ENCODE results near the gene CDK6.
A peak's percentile ranks its signal among the peaks of the same experiment; 100 is the strongest.

CDK6 gene

GRCh38 chr7:92645114-92646061 is 191.0 kb downstream of the CDK6 start:
- DNase-seq (ENCODE audit: low spot score) = no peak

GRCh38 chr7:92644406-92645113 is 191.8 kb downstream of the CDK6 start:
- DNase-seq (ENCODE audit: low spot score) = peak; percentile 34

- DNase-seq (ENCODE audit: low spot score) = no peak
Measured at GRCh38 chr7:92643821-92644220, 192.6 kb downstream of the CDK6 start.

GRCh38 chr7:92641921-92642511 is 194.4 kb downstream of the CDK6 start:
- no peak for DNase-seq (ENCODE audit: low spot score)

- no peak for DNase-seq (ENCODE audit: low spot score)
Measured at GRCh38 chr7:92639966-92640365, 196.4 kb downstream of the CDK6 start.

- no peak for DNase-seq (ENCODE audit: low spot score)
Measured at GRCh38 chr7:92639213-92639896, 197.0 kb downstream of the CDK6 start.

- no peak for DNase-seq (ENCODE audit: low spot score)
Measured at GRCh38 chr7:92636018-92636560, 200.3 kb downstream of the CDK6 start.

GRCh38 chr7:92635538-92635937 is 200.8 kb downstream of the CDK6 start:
- no peak for DNase-seq (ENCODE audit: low spot score)

GRCh38 chr7:92634924-92635519 is 201.4 kb downstream of the CDK6 start:
- DNase-seq (ENCODE audit: low spot score) = peak; percentile 24

- DNase-seq (ENCODE audit: low spot score) = no peak
Measured at GRCh38 chr7:92634205-92634604, 202.2 kb downstream of the CDK6 start.

GRCh38 chr7:92633211-92633906 is 203.0 kb downstream of the CDK6 start:
- DNase-seq (ENCODE audit: low spot score) = peak; percentile 22

GRCh38 chr7:92632791-92633190 is 203.6 kb downstream of the CDK6 start:
- no peak for DNase-seq (ENCODE audit: low spot score)

GRCh38 chr7:92631850-92632487 is 204.4 kb downstream of the CDK6 start:
- no peak for DNase-seq (ENCODE audit: low spot score)

- DNase-seq (ENCODE audit: low spot score) = peak; percentile 83
Measured at GRCh38 chr7:92631067-92631849, 205.1 kb downstream of the CDK6 start.

- DNase-seq (ENCODE audit: low spot score) = no peak
Measured at GRCh38 chr7:92629779-92630178, 206.6 kb downstream of the CDK6 start.

- DNase-seq (ENCODE audit: low spot score) = no peak
Measured at GRCh38 chr7:92627956-92628355, 208.4 kb downstream of the CDK6 start.

GRCh38 chr7:92626281-92626809 is 210.0 kb downstream of the CDK6 start:
- DNase-seq (ENCODE audit: low spot score) = no peak

GRCh38 chr7:92625617-92626016 is 210.8 kb downstream of the CDK6 start:
- DNase-seq (ENCODE audit: low spot score) = no peak

GRCh38 chr7:92624298-92624996 is 211.9 kb downstream of the CDK6 start:
- no peak for DNase-seq (ENCODE audit: low spot score)

Measured in hematopoietic multipotent progenitor cell treated with erythropoietin and hydrocortisone succinate and interleukin-3 and kit ligand, for 15 days (in vitro differentiated cells).